Liver (tissue), 9 donors: ENCODE data around the gene ROR1. TPM values are rescaled to one million over a fixed set of nuclear protein-coding genes. Genes with fewer than 3 reads are reported as not detected.

Source experiments
- DNase-seq: peaks from one replicate; pipeline ENCODE4 v3.0.0-alpha.2; 2017; ENCODE audit warnings: low spot score
- H3K27ac ChIP-seq, 2 donors: one replicate each; pipeline ENCODE4 v1.7.0; 2013; ENCODE audit warnings: inconsistent platforms in 2 of 2, low read length in 2 of 2, control low read depth in 1 of 2, low read depth in 1 of 2, mild to moderate bottlenecking in 1 of 2
- H3K27me3 ChIP-seq, 4 donors: one replicate each; pipeline versions ENCODE4 v1.6.1 to v1.7.0; 2013; ENCODE audit warnings: low read length in 3 of 4, inconsistent platforms in 1 of 4, mild to moderate bottlenecking in 1 of 4, moderate library complexity in 1 of 4; ENCODE audit not compliant: control insufficient read depth in 4 of 4, insufficient read depth in 4 of 4
- H3K36me3 ChIP-seq, 4 donors: one replicate each; pipeline versions ENCODE4 v1.6.1 to v1.7.0; 2013; ENCODE audit warnings: low read length in 3 of 4, mild to moderate bottlenecking in 3 of 4, low read depth in 1 of 4, moderate library complexity in 1 of 4; ENCODE audit not compliant: control insufficient read depth in 4 of 4, insufficient read depth in 3 of 4
- H3K4me1 ChIP-seq, 4 donors: one replicate each; pipeline versions ENCODE4 v1.6.1 to v1.7.0; 2013; ENCODE audit warnings: low read length in 3 of 4, mild to moderate bottlenecking in 3 of 4, moderate library complexity in 1 of 4; ENCODE audit not compliant: control insufficient read depth in 4 of 4, insufficient read depth in 4 of 4
- H3K4me3 ChIP-seq, 3 donors: one replicate each; pipeline versions ENCODE4 v1.6.1 to v1.7.0; 2013; ENCODE audit warnings: low read length in 3 of 3, control low read depth in 1 of 3, low read depth in 1 of 3, mild to moderate bottlenecking in 1 of 3
- H3K9ac ChIP-seq, 2 donors: one replicate each; pipeline ENCODE4 v1.7.0; 2013; ENCODE audit warnings: low read length in 2 of 2, mild to moderate bottlenecking in 2 of 2, moderate library complexity in 2 of 2, control low read depth in 1 of 2, low read depth in 1 of 2
- H3K9me3 ChIP-seq, 4 donors: one replicate each; pipeline versions ENCODE4 v1.6.1 to v1.7.0; 2013; ENCODE audit warnings: low read length in 3 of 4; ENCODE audit not compliant: control insufficient read depth in 4 of 4
- ATF3 ChIP-seq: IDR thresholded peaks from 2 replicates; pipeline ENCODE4 v1.6.1; 2016; ENCODE audit warnings: antibody characterized with exemption
- CTCF ChIP-seq: fragments of 150-350 bp; IDR thresholded peaks from 2 replicates; pipeline ENCODE4 v1.5.1; 2017; ENCODE audit warnings: improper control_type of control experiment, low read depth, low read length; ENCODE audit not compliant: missing input control
- FOXA1 ChIP-seq: IDR thresholded peaks from 2 replicates; pipeline ENCODE4 v1.6.1; 2016; ENCODE audit warnings: antibody characterized with exemption
- FOXA2 ChIP-seq: IDR thresholded peaks from 2 replicates; pipeline ENCODE4 v1.6.1; 2016; ENCODE audit warnings: antibody characterized with exemption
- GABPA ChIP-seq, 2 donors: IDR thresholded peaks in 1 of 2; conservative IDR thresholded peaks in 1 of 2; 2 replicates each; pipeline ENCODE4 v1.6.1; 2016; ENCODE audit warnings: antibody characterized with exemption in 2 of 2, mild to moderate bottlenecking in 1 of 2, moderate library complexity in 1 of 2
- HNF4A ChIP-seq, 2 donors: conservative IDR thresholded peaks; 2 replicates each; pipeline ENCODE4 v1.6.1; 2016; ENCODE audit warnings: antibody characterized with exemption in 2 of 2, mild to moderate bottlenecking in 2 of 2
- HNF4G ChIP-seq: IDR thresholded peaks from 2 replicates; pipeline ENCODE4 v1.6.1; 2016; ENCODE audit warnings: antibody characterized with exemption
- JUND ChIP-seq, 2 donors: IDR thresholded peaks; 2 replicates each; pipeline ENCODE4 v1.6.1; 2016; ENCODE audit warnings: antibody characterized with exemption in 2 of 2
- MAX ChIP-seq: IDR thresholded peaks from 2 replicates; pipeline ENCODE4 v1.6.1; 2016; ENCODE audit warnings: antibody characterized with exemption
- NR2F2 ChIP-seq: IDR thresholded peaks from 2 replicates; pipeline ENCODE4 v1.6.1; 2016; ENCODE audit warnings: antibody characterized with exemption
- RAD21 ChIP-seq, 2 donors: IDR thresholded peaks; 2 replicates each; pipeline ENCODE4 v1.6.1; 2016; ENCODE audit warnings: antibody characterized with exemption in 2 of 2, mild to moderate bottlenecking in 2 of 2
- REST ChIP-seq: IDR thresholded peaks from 2 replicates; pipeline ENCODE4 v1.6.1; 2016; ENCODE audit warnings: antibody characterized with exemption, mild to moderate bottlenecking
- RXRA ChIP-seq, 2 donors: IDR thresholded peaks; 2 replicates each; pipeline ENCODE4 v1.6.1; 2017 to 2018; ENCODE audit warnings: antibody characterized with exemption in 2 of 2, mild to moderate bottlenecking in 1 of 2
- SP1 ChIP-seq: IDR thresholded peaks from 2 replicates; pipeline ENCODE4 v1.6.1; 2018; ENCODE audit warnings: antibody characterized with exemption, mild to moderate bottlenecking
- TAF1 ChIP-seq: conservative IDR thresholded peaks from 2 replicates; pipeline ENCODE4 v1.6.1; 2016; ENCODE audit warnings: antibody characterized with exemption, mild to moderate bottlenecking
- YY1 ChIP-seq: IDR thresholded peaks from 2 replicates; pipeline ENCODE4 v1.6.1; 2016; ENCODE audit warnings: antibody characterized with exemption, mild to moderate bottlenecking
- ZBTB33 ChIP-seq: IDR thresholded peaks from 2 replicates; pipeline ENCODE4 v1.6.1; 2016; ENCODE audit warnings: antibody characterized with exemption
- WGBS: extraction: QIAGEN DNeasy Blood & Tissue Kit; methylation state at CpG from one replicate; pipeline ENCODE4 v1.1.7; 2013; 5-methylcytosine and 5-hydroxymethylcytosine counted together
- polyA plus RNA-seq, 2 donors: library from polyadenylated mRNA; stranded (reverse) in 1 of 2; unstranded in 1 of 2; fragments of 200-250 nt in 1 of 2; fragments of >200 nt in 1 of 2; fragmentation: Nextera tagmentation in 1 of 2; extraction: Ambion mirVana in 1 of 2; gene quantifications; one replicate each; pipeline versions ENCODE4 v1.2.1 to v1.2.3, GENCODE V29; 2013 to 2015
- total RNA-seq, 2 donors: library from RNA; depleted of rRNA; stranded (reverse); fragments of >200 nt; gene quantifications; one replicate each; pipeline ENCODE4 v1.2.3, GENCODE V29; 2014
- donor health status: healthy.
- donor health status: healthy.
- donor health status: healthy.
- donor health status: healthy.
- donor health status: healthy.

The ROR1 gene
- total and polyA plus RNA-seq, 4 donors = 0.15 to 0.98 (median 0.37) TPM

GRCh38 chr1:64111787-64112186 lies 338.0 kb downstream of the ROR1 start (continued):
- no peak for TF ChIP-seq TAF1
- TF ChIP-seq GABPA (IDR thresholded peaks at IDR 0.05 in 1 of 2, conservative IDR thresholded peaks at IDR 0.05 in 1 of 2) = no peak

- H3K9ac ChIP-seq = no peak overlapping the region
- WGBS = 83% methylated on average over 2 of the region's 2 CpGs
- no peak for TF ChIP-seq ATF3
- no peak for TF ChIP-seq TAF1
- no peak for TF ChIP-seq FOXA2
- TF ChIP-seq JUND (IDR thresholded peaks at IDR 0.05) = no peak
- TF ChIP-seq RXRA (IDR thresholded peaks at IDR 0.05) = no peak
- H3K27me3 ChIP-seq = no peaks in the 10 kb centered on the region
- no peaks in the 10 kb centered on the region for H3K4me1 ChIP-seq
- no peaks in the 10 kb centered on the region for H3K9me3 ChIP-seq
- no peak overlapping the region for H3K27ac ChIP-seq
- H3K4me3 ChIP-seq = no peak overlapping the region
- no peaks in the 10 kb centered on the region for H3K36me3 ChIP-seq
- no peak for DNase-seq
These were observed 338.5 kb downstream of the ROR1 start for GRCh38 chr1:64112281-64112680.

GRCh38 chr1:64114012-64114525 lies 340.3 kb downstream of the ROR1 start:
- Histone ChIP-seq H3K9me3 (no peaks in the 10 kb centered on the region), H3K27ac (no peak overlapping the region), H3K36me3 (no peaks in the 10 kb centered on the region), H3K27me3 (peaks cover 0 to 3% (median 0%) of the 10 kb centered on the region in 4 donors), H3K9ac (no peak overlapping the region), H3K4me3 (no peak overlapping the region), H3K4me1 (no peaks in the 10 kb centered on the region)
- DNase-seq = no peak
- TF ChIP-seq GABPA (IDR thresholded peaks at IDR 0.05 in 1 of 2, conservative IDR thresholded peaks at IDR 0.05 in 1 of 2) (no peak), JUND (IDR thresholded peaks at IDR 0.05) (no peak), ZBTB33 (no peak), SP1 (no peak), HNF4A (conservative IDR thresholded peaks at IDR 0.05) (no peak)
- 83% methylated on average over 5 of the region's 5 CpGs for WGBS

GRCh38 chr1:64116537-64116936 lies 342.7 kb downstream of the ROR1 start:
- Histone ChIP-seq H3K9me3 (no peaks in the 10 kb centered on the region), H3K4me3 (no peak overlapping the region), H3K9ac (no peak overlapping the region), H3K36me3 (no peaks in the 10 kb centered on the region), H3K4me1 (no peaks in the 10 kb centered on the region), H3K27me3 (peaks cover 0 to 3% (median 0%) of the 10 kb centered on the region in 4 donors), H3K27ac (no peak overlapping the region)
- no peak for DNase-seq
- WGBS = 82% methylated on average over 5 of the region's 5 CpGs
- no peak for TF ChIP-seq CTCF
- TF ChIP-seq REST = no peak
- no peak for TF ChIP-seq HNF4A (conservative IDR thresholded peaks at IDR 0.05)
- no peak for TF ChIP-seq GABPA (IDR thresholded peaks at IDR 0.05 in 1 of 2, conservative IDR thresholded peaks at IDR 0.05 in 1 of 2)
- TF ChIP-seq NR2F2 = no peak
- no peak for TF ChIP-seq RAD21 (IDR thresholded peaks at IDR 0.05)
- no peak for TF ChIP-seq ZBTB33
- no peak for TF ChIP-seq FOXA1
- no peak for TF ChIP-seq YY1
- no peak for TF ChIP-seq HNF4G
- TF ChIP-seq MAX = no peak
